ENCODE data around the gene COL12A1.

DNA sequence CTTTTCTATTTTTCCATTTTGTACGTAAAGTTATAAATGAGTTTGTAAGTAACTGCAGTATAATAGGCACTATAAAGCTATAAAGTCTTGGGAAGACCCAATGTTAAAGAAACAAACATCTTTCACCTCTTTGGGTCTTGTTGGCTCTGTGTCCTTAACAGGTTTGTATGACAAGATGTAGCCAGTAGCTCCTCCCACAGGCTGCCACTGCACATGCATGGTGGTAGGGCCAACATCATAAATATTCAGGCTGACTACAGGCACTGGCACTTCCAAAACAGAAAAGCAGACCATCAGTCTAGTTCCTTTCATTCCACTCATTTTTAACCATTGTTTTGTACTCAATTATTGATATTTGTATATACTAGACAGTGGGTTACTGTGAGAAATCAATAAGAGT lies 59.9 kb downstream of the COL12A1 start:
- TF ChIP-seq, protein P1, sequence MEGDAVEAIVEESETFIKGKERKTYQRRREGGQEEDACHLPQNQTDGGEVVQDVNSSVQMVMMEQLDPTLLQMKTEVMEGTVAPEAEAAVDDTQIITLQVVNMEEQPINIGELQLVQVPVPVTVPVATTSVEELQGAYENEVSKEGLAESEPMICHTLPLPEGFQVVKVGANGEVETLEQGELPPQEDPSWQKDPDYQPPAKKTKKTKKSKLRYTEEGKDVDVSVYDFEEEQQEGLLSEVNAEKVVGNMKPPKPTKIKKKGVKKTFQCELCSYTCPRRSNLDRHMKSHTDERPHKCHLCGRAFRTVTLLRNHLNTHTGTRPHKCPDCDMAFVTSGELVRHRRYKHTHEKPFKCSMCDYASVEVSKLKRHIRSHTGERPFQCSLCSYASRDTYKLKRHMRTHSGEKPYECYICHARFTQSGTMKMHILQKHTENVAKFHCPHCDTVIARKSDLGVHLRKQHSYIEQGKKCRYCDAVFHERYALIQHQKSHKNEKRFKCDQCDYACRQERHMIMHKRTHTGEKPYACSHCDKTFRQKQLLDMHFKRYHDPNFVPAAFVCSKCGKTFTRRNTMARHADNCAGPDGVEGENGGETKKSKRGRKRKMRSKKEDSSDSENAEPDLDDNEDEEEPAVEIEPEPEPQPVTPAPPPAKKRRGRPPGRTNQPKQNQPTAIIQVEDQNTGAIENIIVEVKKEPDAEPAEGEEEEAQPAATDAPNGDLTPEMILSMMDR (conservative IDR thresholded peaks at IDR 0.05): no peak
- TF ChIP-seq EZH2 (IDR thresholded peaks at IDR 0.05; ENCODE audit: low read depth): no peak
